H1 (cell line): ENCODE data around the gene BICDL1. TPM values are rescaled to one million over a fixed set of nuclear protein-coding genes. Genes with fewer than 3 reads are reported as not detected.

ENCODE experiments used
- BACH1 ChIP-seq: IDR thresholded peaks from 2 replicates; pipeline ENCODE4 v1.6.1; 2012; ENCODE audit warnings: low read length, improper control_type of control experiment
- CBX5 ChIP-seq: fragments of 300-800, 300-1000 bp; sonication (generic); IDR thresholded peaks from 2 replicates; pipeline ENCODE4 v1.7.1; 2016; ENCODE audit warnings: antibody characterized with exemption, low read length, low read depth
- CBX8 ChIP-seq: fragments of 300-800, 300-1000 bp; sonication (generic); IDR thresholded peaks from 2 replicates; pipeline ENCODE4 v1.7.1; 2016; ENCODE audit warnings: low read depth, low read length, borderline replicate concordance
- CEBPB ChIP-seq: IDR thresholded peaks from 2 replicates; pipeline ENCODE4 v1.6.1; 2012; ENCODE audit warnings: low read depth, low read length
- EZH2 ChIP-seq: fragments of 200-600 bp; sonication (generic); IDR thresholded peaks from 2 replicates; pipeline ENCODE4 v1.7.1; 2012; ENCODE audit warnings: low read depth, mild to moderate bottlenecking, moderate library complexity, low read length, inconsistent platforms; ENCODE audit not compliant: severe bottlenecking
- FOSL1 ChIP-seq: IDR thresholded peaks from 2 replicates; pipeline ENCODE4 v1.6.1; 2011; ENCODE audit warnings: mild to moderate bottlenecking, low read depth, low read length, moderate library complexity; ENCODE audit not compliant: insufficient read depth
- HDAC2 ChIP-seq, 2 experiments: fragments of 300-600 bp in 1 of 2; sonication (generic) in 1 of 2; IDR thresholded peaks; 2 replicates each; pipeline ENCODE4 v1.6.1; 2011 to 2012; ENCODE audit warnings: low read depth in 2 of 2, low read length in 2 of 2, mild to moderate bottlenecking in 2 of 2, moderate library complexity in 2 of 2, borderline replicate concordance in 1 of 2, inconsistent platforms in 1 of 2
- KDM1A ChIP-seq: fragments of 200-600, 300-600 bp; sonication (generic); IDR thresholded peaks from 2 replicates; pipeline ENCODE4 v1.7.1; 2016; ENCODE audit warnings: mild to moderate bottlenecking, low read length, borderline replicate concordance
- KDM5A ChIP-seq: fragments of 200-600 bp; IDR thresholded peaks from 2 replicates; pipeline ENCODE4 v1.7.1; 2012; ENCODE audit warnings: mild to moderate bottlenecking, low read length, inconsistent platforms, mixed read lengths
- NANOG ChIP-seq: IDR thresholded peaks from 2 replicates; pipeline ENCODE4 v1.6.1; 2011; ENCODE audit warnings: low read length, low read depth, mild to moderate bottlenecking, inconsistent platforms; ENCODE audit not compliant: insufficient read depth, poor library complexity, severe bottlenecking
- PHF8 ChIP-seq: fragments of 200-600 bp; sonication (generic); conservative IDR thresholded peaks from 2 replicates; pipeline ENCODE4 v1.7.1; 2012; ENCODE audit warnings: low read depth, mild to moderate bottlenecking, inconsistent platforms, low read length, moderate library complexity
- POLR2A ChIP-seq, 2 experiments: IDR thresholded peaks; 1 replicate in 1 of 2; 2 replicates in 1 of 2; pipeline ENCODE4 v1.6.1; 2011; ENCODE audit warnings: low read depth in 2 of 2, low read length in 2 of 2, mild to moderate bottlenecking in 2 of 2; ENCODE audit errors: control extremely low read depth in 1 of 2
- SIN3A ChIP-seq, 2 experiments: IDR thresholded peaks in 1 of 2; conservative IDR thresholded peaks in 1 of 2; 2 replicates each; pipeline ENCODE4 v1.6.1; 2011 to 2012; ENCODE audit warnings: low read length in 2 of 2, improper control_type of control experiment in 1 of 2, low read depth in 1 of 2, mild to moderate bottlenecking in 1 of 2
- SP2 ChIP-seq: IDR thresholded peaks from 2 replicates; pipeline ENCODE4 v1.6.1; 2012; ENCODE audit warnings: mild to moderate bottlenecking, low read length, inconsistent platforms
- SUZ12 ChIP-seq: fragments of 200-600 bp; sonication (generic); IDR thresholded peaks from 2 replicates; pipeline ENCODE4 v1.6.1; 2012; ENCODE audit warnings: mild to moderate bottlenecking, inconsistent platforms, low read length, moderate library complexity, mixed read lengths
- TCF12 ChIP-seq: IDR thresholded peaks from 2 replicates; pipeline ENCODE4 v1.6.1; 2011; ENCODE audit warnings: low read depth, mild to moderate bottlenecking, low read length
- USF2 ChIP-seq: IDR thresholded peaks from 2 replicates; pipeline ENCODE4 v1.6.1; 2011; ENCODE audit warnings: low read length, improper control_type of control experiment
- polyA plus RNA-seq, 7 experiments: library from polyadenylated mRNA; depleted of rRNA in 3 of 7; stranded (reverse) in 5 of 7; unstranded in 2 of 7; fragments of >200 nt in 5 of 7; fragments of 200-250 nt in 2 of 7; gene quantifications; 1 replicate in 5 of 7; 2 replicates in 1 of 7; 4 replicates in 1 of 7; pipeline versions ENCODE4 v1.2.1 to v1.2.3, GENCODE V29; 2011 to 2013; ENCODE audit warnings: missing spikeins in 2 of 7, mixed read lengths in 2 of 7
- total RNA-seq: library from RNA; stranded (reverse); fragmentation: NEBNext Ultra II Directional; extraction: Animal tissue kit (Norgen Biotek cat#: 25700); gene quantifications from 2 replicates; pipeline ENCODE4 v1.2.1, GENCODE V29; 2021

Gene BICDL1
- total and polyA plus RNA-seq, 2 of the 8 experiments (the other 6 are each of a cell fraction or from before 2014, with no cell fraction given), result 17.2 to 25.9 TPM

DNA sequence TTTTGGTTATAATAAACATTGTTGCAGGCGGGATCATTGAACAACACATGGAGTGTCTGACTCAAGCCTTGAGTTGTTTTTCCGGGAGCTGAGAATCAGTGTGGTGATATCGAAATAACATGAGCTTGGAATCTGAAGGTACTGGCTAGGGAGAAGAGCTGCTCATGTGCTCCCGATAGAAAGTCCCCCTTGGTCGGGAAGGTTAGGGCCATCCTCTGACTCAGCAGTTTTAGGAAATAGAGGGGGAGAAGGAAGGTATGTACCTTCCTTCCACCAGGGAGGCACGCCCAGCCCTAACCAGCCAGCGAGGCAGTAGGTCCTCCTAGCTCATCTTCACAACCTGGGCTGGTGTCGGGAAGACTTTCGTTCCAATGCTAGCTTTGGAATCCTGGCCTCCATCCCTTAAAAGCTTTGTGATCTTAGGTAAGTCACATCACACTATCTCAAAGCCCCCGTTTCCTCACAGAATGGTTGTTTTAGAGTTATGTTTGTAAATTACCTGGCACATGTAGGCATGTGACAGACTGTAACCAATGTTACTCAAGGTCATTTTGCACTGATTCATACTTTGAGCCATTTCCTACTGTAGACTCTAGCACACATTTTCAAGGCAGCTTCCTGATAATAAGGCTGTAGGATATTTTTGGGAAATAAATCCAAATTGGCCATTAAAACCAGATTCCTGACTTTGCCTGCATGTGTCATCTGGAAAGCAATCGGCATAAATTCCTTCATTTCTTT is 129.5 kb downstream of the BICDL1 start (continued):
- TF ChIP-seq TCF12 (no peak), KDM1A (no peak), SIN3A (conservative IDR thresholded peaks at IDR 0.05 in 1 of 2, IDR thresholded peaks at IDR 0.05 in 1 of 2; ENCODE audit: low read depth in 1 of 2, low read length in 2 of 2) (peak in 1 of 2 experiments; percentile 60; a peak in 1 of 4 replicates), SUZ12 (no peak), FOSL1 (no peak), KDM5A (no peak), USF2 (no peak), SP2 (no peak), NANOG (no peak), CBX5 (no peak), CEBPB (no peak), CBX8 (no peak), HDAC2 (IDR thresholded peaks at IDR 0.05; ENCODE audit: borderline replicate concordance in 1 of 2, low read depth in 2 of 2, low read length in 2 of 2) (no peak), POLR2A (IDR thresholded peaks at IDR 0.05; ENCODE audit: control extremely low read depth in 1 of 2, low read depth in 2 of 2, low read length in 2 of 2) (no peak), EZH2 (no peak), PHF8 (no peak), BACH1 (peak; percentile 100)
